ENCODE measurements around the gene KCTD18. TPM values are rescaled to one million over a fixed set of nuclear protein-coding genes. Genes with fewer than 3 reads are reported as not detected.

Gene KCTD18
- polyA plus RNA-seq, 4 donors: 14.0 to 18.8 (median 15.6) TPM

- DNase-seq (ENCODE audit: low read depth in 4 of 4, low spot score in 2 of 4): no peak
These were observed 50.8 kb downstream of the KCTD18 start for GRCh38 chr2:200459101-200459500.

GRCh38 chr2:200456567-200456966, 53.3 kb downstream of the KCTD18 start:
- DNase-seq (ENCODE audit: low read depth in 4 of 4, low spot score in 2 of 4): no peak

DNA sequence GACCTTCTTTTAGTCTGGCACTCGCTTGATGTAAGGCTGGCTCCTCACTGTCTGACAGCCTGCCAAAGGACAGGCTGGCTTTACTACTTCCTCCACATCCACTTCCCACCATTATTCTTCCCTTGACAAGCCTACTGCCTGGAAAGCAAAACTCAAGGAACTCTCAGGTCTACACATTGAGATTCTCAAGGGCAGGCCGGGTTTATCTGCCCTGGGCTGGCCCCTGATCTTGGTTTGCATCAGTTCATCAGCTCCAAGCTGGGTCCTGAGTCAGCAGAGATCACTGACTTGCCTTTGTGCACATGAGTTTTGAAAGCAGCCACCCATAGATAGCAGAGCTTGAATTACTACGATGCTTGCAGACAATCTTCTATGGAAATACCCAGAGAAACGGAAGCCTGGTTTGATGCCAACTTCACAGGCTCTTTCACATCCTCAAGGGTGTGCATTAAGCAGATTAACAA, 53.9 kb downstream of the KCTD18 start:
- no peak for DNase-seq (ENCODE audit: low read depth in 4 of 4, low spot score in 2 of 4)

- no peak for DNase-seq (ENCODE audit: low read depth in 4 of 4, low spot score in 2 of 4)
These were observed 54.7 kb downstream of the KCTD18 start for GRCh38 chr2:200454927-200455801.

DNA sequence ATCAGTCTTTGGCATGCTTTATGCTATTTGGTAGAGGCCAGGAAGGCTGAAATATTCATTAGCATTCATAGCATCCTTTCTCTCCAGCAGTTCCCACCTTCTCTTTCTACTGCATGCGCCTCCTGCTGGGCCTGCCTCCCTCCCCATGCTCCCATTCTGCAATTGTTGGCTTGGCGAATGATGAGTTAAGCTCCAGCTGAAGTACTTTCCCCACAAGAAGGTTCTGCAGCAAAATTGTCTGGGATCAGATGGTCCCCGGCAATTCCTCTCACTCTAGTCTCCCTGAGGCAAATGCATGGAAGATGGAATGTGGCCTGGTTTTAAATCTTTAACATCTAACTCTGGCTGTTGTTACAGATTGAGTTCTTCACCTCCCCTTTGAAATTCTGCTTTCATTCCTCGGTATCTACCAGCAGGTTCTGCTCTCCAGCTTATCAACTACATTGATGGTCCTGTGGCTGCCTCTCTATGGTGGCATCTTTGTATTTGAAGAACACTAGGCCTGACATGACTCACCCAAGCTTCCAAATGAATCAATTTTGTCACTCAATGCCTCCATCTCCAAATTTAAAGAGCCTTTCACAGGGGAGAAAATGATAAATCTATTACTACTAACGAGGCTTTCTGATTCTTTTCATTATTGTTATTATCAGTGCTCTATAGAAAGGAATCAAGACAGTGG, 55.9 kb downstream of the KCTD18 start:
- no peak for DNase-seq (ENCODE audit: low read depth in 4 of 4, low spot score in 2 of 4)

GRCh38 chr2:200453142-200453852, 56.6 kb downstream of the KCTD18 start:
- no peak for DNase-seq (ENCODE audit: low read depth in 4 of 4, low spot score in 2 of 4)

GRCh38 chr2:200452377-200452776, 57.5 kb downstream of the KCTD18 start:
- no peak for DNase-seq (ENCODE audit: low read depth in 4 of 4, low spot score in 2 of 4)

DNA sequence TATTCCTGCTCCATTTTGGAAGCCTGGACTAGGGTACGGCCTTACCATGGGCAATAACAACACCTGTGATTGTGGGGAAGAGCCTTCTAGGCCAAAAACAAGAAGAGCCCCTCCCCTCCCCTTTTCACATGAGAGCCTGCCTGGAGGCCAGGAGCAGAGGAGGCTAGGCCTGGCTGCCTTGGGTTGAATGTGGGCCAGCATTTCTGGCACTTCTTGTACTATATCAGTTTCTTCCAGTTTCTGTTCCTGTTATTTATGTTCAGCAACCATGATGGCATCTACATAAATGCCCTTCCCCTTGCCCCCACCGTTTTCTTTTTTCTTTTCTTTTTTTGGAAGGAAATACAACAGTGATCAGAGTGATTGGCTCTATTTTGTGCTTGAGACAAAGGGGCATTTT, 58.4 kb downstream of the KCTD18 start:
- DNase-seq (ENCODE audit: low read depth in 4 of 4, low spot score in 2 of 4): no peak

- no peak for DNase-seq (ENCODE audit: low read depth in 4 of 4, low spot score in 2 of 4)
These were observed 59.6 kb downstream of the KCTD18 start for GRCh38 chr2:200450288-200450687.

DNA sequence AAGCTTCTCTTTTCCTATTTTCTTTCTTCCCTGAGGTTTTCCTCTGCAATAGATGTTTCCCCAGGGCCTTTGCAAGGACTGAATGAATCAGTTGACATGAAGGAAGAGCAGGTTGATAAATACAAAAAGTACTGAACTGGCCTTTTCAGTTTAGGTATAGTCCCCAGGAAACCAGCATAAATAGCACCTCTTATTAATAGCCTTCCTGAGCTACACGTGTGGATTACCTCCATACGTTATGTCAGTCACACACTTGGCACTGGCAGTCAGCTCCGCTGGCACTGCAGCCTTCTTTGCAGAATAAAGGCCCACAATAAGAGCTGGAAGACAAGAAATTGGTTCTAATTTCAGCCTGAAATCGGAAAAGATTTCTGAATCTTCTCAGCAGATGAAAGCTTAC, 60.7 kb downstream of the KCTD18 start:
- no peak for DNase-seq (ENCODE audit: low read depth in 4 of 4, low spot score in 2 of 4)

DNA sequence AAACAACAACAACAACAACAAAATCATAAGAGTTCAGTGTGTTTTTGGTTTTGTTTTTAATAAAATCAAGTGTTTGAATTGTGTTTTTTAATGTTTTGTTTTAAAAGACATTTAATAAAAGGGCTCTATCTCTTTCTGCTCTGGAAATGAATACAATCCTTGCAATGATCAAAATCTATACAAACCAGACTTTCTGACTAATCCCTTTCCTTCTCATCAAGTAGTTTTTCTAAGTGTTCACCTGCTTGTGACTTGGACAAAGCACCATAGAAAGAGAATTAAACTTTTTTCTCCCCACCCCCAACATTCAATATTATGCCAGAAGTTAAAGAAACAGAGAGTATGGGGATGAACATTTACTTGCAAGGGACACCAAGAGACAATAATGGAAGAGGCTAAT, 61.4 kb downstream of the KCTD18 start:
- no peak for DNase-seq (ENCODE audit: low read depth in 4 of 4, low spot score in 2 of 4)

DNA sequence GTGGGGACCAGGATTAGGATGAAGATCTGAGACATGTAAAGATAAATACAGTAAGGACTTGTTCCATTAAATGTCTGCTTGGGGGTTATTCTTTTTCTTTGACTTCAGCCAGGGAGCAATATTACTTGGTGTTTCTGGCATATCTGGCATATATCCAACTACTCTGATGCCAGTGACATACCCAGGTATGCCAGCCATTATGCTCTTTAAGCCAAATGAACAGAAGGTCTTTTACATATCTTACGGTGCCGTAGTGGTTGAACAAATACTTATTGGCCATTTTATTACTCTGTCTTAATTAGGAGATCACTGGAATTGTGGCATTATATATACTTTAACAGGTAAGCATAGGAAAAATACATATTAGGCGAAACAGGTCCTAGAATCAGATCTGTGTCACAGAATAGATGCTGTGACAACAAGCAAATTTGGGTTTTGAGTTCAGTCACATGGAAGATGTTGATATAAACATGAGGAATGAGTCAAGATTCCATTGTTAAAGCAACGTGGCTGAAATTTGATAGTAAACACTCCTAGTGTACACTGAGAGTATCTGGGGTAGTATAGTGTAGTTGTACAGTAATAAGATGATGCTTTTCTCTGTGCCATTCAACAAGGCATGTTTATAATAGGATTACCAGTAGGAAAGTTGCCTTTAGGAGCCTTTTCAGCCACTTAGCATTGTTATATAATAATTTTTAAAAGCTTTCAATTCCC, 62.6 kb downstream of the KCTD18 start:
- DNase-seq (ENCODE audit: low read depth in 4 of 4, low spot score in 2 of 4): no peak

- DNase-seq (ENCODE audit: low read depth in 4 of 4, low spot score in 2 of 4): no peak
These were observed 63.3 kb downstream of the KCTD18 start for GRCh38 chr2:200446612-200447011.

- no peak for DNase-seq (ENCODE audit: low read depth in 4 of 4, low spot score in 2 of 4)
These were observed 64.6 kb downstream of the KCTD18 start for GRCh38 chr2:200445284-200445683.

DNA sequence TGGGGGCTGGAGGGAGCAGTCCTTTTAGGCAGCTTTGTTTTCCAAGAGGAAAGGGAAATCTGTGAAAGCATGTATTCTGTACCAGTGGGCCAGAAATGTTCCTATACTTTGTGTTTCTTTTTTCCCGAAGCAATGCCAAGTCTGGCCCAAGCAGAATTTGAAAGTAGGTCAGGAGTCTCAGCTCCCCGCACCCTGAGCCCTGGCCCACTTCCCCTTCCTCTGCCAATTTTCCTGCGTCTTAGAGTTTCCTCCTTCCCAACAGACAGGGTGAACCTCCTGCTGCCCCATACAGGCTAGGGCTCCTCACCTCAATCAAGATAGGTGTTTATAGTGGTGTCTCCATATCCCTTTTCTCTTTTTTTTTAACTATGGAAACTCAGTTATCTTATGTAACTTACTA, 65.3 kb downstream of the KCTD18 start:
- DNase-seq (ENCODE audit: low read depth in 4 of 4, low spot score in 2 of 4): no peak

DNA sequence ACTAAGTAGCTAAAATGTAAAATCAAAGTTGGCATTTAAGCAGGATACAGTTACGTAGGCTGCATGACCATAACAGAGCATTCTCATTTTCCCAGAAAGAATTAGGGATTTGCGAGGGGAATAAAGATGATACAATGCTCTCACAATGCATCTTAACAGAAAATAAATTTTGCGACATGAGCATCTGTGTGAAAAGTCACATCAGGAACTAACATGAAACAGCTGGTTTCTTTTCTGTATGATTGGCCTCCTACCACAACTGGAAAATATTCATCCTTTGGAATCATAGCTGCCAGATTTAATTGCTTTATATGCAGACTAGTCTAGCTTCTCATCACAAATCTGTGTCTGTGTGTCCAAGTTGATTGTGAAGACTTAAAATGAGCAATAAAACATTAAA, 66.0 kb downstream of the KCTD18 start:
- no peak for DNase-seq (ENCODE audit: low read depth in 4 of 4, low spot score in 2 of 4)

- no peak for DNase-seq (ENCODE audit: low read depth in 4 of 4, low spot score in 2 of 4)
These were observed 66.5 kb downstream of the KCTD18 start for GRCh38 chr2:200443376-200443775.

DNA sequence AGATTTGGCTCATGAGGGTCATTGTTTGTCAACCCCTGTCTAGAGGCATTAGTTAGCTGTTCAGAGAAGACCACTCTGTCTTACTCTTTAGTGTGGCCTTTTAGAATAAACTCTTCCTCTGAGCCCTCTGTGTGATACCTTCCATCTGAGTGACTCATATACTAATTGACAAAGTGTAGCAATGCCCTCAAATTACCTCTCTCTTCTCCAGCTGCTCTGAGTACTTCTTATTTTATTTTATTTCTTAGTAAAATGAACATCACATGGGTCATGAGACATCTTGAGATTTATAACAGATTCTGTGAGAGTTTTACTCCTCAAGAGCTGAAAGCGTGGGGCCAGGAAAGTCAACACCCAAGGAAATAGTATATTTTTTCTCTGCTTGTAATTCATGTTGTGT, 67.4 kb downstream of the KCTD18 start:
- no peak for DNase-seq (ENCODE audit: low read depth in 4 of 4, low spot score in 2 of 4)

DNA sequence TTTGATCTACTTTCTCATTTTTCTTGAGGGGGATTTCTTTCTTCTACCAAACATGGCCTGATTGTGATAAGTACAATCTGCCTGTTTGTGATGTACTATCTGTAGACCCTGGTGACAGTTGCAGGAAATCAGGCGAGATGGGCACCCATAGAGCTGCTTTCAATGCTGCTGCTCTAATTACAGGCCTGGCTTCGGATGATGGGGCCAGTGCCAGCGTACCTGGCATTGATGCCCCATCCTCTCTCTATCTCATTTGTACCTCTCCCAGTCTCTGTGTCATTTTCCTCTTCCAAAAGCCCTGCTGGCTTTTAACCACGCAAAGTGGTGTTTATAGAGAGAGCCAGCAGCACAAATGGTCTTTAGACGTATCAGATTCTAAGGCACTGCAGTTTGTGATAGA, 69.9 kb downstream of the KCTD18 start:
- DNase-seq (ENCODE audit: low read depth in 4 of 4, low spot score in 2 of 4): no peak

Data from left renal cortex interstitium (tissue), 4 donors.